Nephron progenitor cell (in vitro differentiated cells): ENCODE measurements around the gene CASTOR2.
"Not testable (repeated sequence)": the region's sequence is repeated elsewhere in the genome, so short reads cannot be mapped to it uniquely, and the experiment has no call there.

Experiments used
- DNase-seq: peaks from one replicate; pipeline ENCODE4 v3.0.0; 2021
- H3K27ac Mint-ChIP-seq: 2 replicates; pipeline ENCODE4 v1.8.0; 2021; ENCODE audit warnings: mild to moderate bottlenecking, moderate library complexity, mixed read lengths
- H3K27me3 Mint-ChIP-seq: 2 replicates; pipeline ENCODE4 v1.8.0; 2021; ENCODE audit warnings: mild to moderate bottlenecking, low read depth, mixed read lengths; ENCODE audit not compliant: poor library complexity
- H3K36me3 Mint-ChIP-seq: 2 replicates; pipeline ENCODE4 v1.8.0; 2021; ENCODE audit warnings: low read depth, mixed read lengths
- H3K4me1 Mint-ChIP-seq: 2 replicates; pipeline ENCODE4 v1.8.0; 2021; ENCODE audit warnings: mixed read lengths
- H3K4me3 Mint-ChIP-seq: 2 replicates; pipeline ENCODE4 v1.8.0; 2021; ENCODE audit warnings: mild to moderate bottlenecking, moderate library complexity, mixed read lengths
- H3K9me3 Mint-ChIP-seq: 2 replicates; pipeline ENCODE4 v1.8.0; 2021; ENCODE audit warnings: mild to moderate bottlenecking, moderate library complexity, mixed read lengths

Gene CASTOR2

DNA sequence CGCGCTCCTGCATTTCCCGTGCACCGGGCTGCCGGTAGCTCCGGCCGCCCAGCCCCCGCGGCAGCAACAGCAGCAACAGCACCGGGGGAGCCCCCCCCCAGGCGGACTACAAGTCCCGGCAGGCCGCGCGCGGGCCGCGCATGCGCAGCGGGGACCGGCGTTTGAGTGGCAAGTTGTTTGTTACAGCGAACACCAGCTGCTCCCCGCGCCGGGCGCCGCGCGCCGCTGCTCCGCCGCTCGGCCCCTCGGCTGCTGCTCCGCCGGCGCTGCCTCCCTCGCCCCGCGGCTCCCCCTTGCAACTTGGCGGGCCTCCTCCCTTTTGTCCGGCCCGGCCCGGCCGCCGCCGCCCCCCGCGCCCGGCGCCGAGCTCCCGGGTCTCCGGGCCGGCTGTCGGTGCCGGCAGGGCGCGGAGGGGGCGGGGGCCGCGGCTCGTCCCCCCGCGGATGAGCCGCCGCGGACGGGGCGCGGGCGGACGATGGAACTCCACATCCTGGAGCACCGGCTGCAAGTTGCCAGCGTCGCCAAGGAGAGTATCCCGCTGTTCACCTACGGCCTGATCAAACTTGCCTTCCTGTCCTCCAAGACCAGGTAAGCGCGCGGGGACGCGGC lies at the start of gene CASTOR2:
TSS of gene CASTOR2 (plus strand) at position 195 of the 609 bp plus-strand sequence. CDS start at position 476, 281 bp downstream.
- not testable (repeated sequence) for H3K9me3 Mint-ChIP-seq, H3K27me3 Mint-ChIP-seq, H3K4me1 Mint-ChIP-seq, H3K27ac Mint-ChIP-seq, H3K36me3 Mint-ChIP-seq
- DNase-seq: peak; percentile 79
- H3K4me3 Mint-ChIP-seq: peak within 1 kb of the TSS; percentile 47

GRCh38 chr7:74922321-74922890 lies 42.1 kb upstream of the CASTOR2 start:
- peaks cover 12% of the 10 kb centered on the region for H3K4me1 Mint-ChIP-seq
- not testable (repeated sequence) for DNase-seq, H3K4me3 Mint-ChIP-seq, H3K36me3 Mint-ChIP-seq, H3K27me3 Mint-ChIP-seq, H3K9me3 Mint-ChIP-seq
- H3K27ac Mint-ChIP-seq: peak overlapping the region; percentile 42

DNA sequence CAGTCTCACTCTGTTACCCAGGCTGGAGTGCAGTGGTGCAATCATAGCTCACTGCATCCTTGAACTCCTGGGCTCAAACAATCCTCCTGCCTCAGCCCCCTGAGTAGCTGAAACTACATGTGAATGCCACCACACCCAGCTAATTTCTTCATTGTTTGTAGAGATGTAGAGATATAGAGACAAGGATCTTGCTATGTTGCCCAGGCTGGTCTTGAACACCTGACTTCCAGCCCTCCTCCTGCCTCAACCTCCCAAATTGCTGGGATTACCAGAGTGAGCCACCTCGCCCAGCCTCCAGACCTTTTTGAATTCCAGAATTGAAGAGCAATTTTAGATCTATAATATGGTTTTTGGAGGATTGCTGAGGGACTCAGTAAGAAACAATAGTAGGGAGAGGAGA lies 40.9 kb upstream of the CASTOR2 start:
- H3K36me3 Mint-ChIP-seq, H3K27me3 Mint-ChIP-seq: not testable (repeated sequence)

DNA sequence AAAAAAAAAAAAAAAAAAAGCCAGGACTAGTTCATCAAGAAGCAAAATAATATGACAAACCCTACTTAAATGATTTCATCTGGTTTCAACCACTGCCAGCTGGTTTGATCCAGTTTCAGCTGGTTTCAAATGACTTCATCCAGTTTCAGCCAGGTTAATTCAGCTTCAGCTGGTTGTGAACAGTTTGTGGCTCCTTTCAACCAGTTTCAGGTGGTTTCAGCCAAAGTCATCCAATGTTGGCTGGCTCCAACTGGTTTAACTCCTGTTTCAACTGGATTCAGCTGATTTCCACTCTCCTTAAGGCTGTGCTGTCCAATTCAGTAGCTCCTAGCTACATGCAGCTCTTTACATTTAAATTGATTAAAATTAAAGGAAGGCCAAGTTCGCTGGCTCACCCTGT lies 37.5 kb upstream of the CASTOR2 start:
- H3K9me3 Mint-ChIP-seq, H3K27ac Mint-ChIP-seq, H3K4me3 Mint-ChIP-seq, H3K36me3 Mint-ChIP-seq, H3K27me3 Mint-ChIP-seq, DNase-seq: not testable (repeated sequence)
- H3K4me1 Mint-ChIP-seq: peaks cover 10% of the 10 kb centered on the region

More for the DNA sequence above, 40.9 kb upstream of the CASTOR2 start:
- H3K27ac Mint-ChIP-seq, H3K4me3 Mint-ChIP-seq, H3K9me3 Mint-ChIP-seq, DNase-seq: not testable (repeated sequence)
- H3K4me1 Mint-ChIP-seq: peaks cover 12% of the 10 kb centered on the region

GRCh38 chr7:74931563-74932328 lies 32.8 kb upstream of the CASTOR2 start:
- H3K27me3 Mint-ChIP-seq, H3K4me1 Mint-ChIP-seq, H3K27ac Mint-ChIP-seq, DNase-seq, H3K4me3 Mint-ChIP-seq, H3K9me3 Mint-ChIP-seq, H3K36me3 Mint-ChIP-seq: not testable (repeated sequence)

DNA sequence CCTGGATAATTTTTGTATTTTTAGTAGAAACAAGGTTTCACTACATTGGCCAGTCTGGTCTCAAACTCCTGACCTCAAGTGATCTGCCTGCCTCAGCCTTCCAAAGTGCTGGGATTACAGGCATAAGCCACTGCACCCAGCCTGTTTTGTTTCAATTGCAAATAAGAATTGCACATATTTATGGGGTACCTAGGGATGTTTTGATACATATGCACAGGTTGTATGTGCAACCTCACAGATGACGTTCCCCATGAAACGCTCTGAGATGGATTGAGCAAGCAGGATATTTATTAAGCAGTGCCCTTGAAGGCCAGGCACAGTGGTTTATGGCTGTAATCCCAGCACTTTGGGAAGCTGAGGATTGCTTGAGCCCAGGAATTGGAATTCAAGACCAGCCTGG lies 25.1 kb upstream of the CASTOR2 start:
- not testable (repeated sequence) for H3K27me3 Mint-ChIP-seq, H3K4me1 Mint-ChIP-seq, H3K27ac Mint-ChIP-seq, H3K36me3 Mint-ChIP-seq, DNase-seq, H3K4me3 Mint-ChIP-seq, H3K9me3 Mint-ChIP-seq

GRCh38 chr7:74941302-74942069 lies 23.0 kb upstream of the CASTOR2 start:
- H3K9me3 Mint-ChIP-seq, H3K36me3 Mint-ChIP-seq, H3K4me3 Mint-ChIP-seq, H3K4me1 Mint-ChIP-seq, H3K27me3 Mint-ChIP-seq, H3K27ac Mint-ChIP-seq, DNase-seq: not testable (repeated sequence)

DNA sequence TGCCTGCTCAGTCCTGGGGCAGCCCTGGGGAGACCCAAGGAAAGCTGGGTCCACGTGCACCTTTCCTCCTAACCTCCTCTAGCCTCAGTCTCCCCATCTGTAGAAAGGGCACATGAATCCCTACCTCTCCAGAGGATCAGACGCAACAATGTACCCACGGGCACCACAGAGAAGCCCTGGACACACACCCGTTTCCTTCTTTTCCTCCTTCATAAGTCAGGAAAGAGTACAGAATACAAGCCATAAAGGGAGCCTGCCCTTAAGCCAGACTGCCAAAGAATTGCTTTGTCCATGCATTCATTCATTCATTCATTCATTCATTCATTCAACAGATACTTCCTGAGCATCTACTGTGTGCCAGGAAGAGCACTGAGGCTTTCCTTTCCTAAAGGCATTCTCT lies 20.6 kb upstream of the CASTOR2 start:
- not testable (repeated sequence) for H3K36me3 Mint-ChIP-seq, H3K9me3 Mint-ChIP-seq, H3K4me3 Mint-ChIP-seq, H3K27me3 Mint-ChIP-seq, H3K4me1 Mint-ChIP-seq, DNase-seq, H3K27ac Mint-ChIP-seq

- H3K27ac Mint-ChIP-seq: not testable (repeated sequence)
Measured at GRCh38 chr7:74947741-74948140, 16.8 kb upstream of the CASTOR2 start.

DNA sequence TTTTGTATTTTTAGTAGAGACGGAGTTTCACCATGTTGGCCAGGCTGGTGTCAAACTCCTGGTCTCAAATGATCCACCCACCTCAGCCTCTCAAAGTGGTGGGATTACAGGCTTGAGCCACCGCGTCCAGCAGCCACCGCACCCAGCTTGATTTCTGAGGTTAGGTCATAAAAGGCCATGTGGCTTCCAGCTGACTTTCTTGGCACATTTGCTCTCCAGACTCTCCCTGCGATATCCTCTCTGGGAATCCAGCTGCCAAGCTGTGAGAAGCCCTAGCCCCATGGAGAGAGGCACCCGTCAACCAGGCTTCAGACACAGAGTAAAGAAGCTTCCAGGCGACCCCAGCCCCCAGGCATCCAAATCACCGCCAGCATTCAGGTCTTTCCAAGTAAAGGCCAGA lies 10.7 kb upstream of the CASTOR2 start:
- not testable (repeated sequence) for H3K9me3 Mint-ChIP-seq, H3K27ac Mint-ChIP-seq, H3K4me3 Mint-ChIP-seq, H3K4me1 Mint-ChIP-seq, H3K36me3 Mint-ChIP-seq, H3K27me3 Mint-ChIP-seq, DNase-seq

More at GRCh38 chr7:74947741-74948140, 16.8 kb upstream of the CASTOR2 start:
- DNase-seq, H3K27me3 Mint-ChIP-seq, H3K4me1 Mint-ChIP-seq, H3K4me3 Mint-ChIP-seq, H3K36me3 Mint-ChIP-seq, H3K9me3 Mint-ChIP-seq: not testable (repeated sequence)

DNA sequence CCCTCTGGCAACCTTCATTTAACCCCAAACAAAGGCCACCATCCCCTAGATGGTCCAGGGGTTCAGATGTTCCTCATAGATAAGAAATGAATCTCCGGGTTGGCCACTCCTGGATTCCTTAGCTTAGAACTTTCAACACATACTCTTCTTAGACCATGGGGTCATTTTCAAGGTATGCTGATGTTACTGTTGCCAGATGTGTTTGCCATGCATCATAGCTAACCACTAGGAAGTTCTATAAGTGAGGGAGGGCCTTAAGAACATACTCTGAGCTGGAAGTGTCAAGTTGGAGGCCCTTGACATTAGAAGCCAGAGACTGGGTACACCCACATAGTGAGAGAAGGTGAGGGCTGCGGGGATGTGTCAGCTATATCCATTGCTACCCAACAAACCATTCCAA lies 6.2 kb upstream of the CASTOR2 start:
- not testable (repeated sequence) for H3K4me1 Mint-ChIP-seq, H3K36me3 Mint-ChIP-seq, H3K27ac Mint-ChIP-seq, H3K9me3 Mint-ChIP-seq, H3K4me3 Mint-ChIP-seq, DNase-seq, H3K27me3 Mint-ChIP-seq

GRCh38 chr7:74963704-74964510 lies 598 bp upstream of the CASTOR2 start:
- peak overlapping the region; percentile 47 for H3K4me3 Mint-ChIP-seq
- not testable (repeated sequence) for H3K27me3 Mint-ChIP-seq

DNA sequence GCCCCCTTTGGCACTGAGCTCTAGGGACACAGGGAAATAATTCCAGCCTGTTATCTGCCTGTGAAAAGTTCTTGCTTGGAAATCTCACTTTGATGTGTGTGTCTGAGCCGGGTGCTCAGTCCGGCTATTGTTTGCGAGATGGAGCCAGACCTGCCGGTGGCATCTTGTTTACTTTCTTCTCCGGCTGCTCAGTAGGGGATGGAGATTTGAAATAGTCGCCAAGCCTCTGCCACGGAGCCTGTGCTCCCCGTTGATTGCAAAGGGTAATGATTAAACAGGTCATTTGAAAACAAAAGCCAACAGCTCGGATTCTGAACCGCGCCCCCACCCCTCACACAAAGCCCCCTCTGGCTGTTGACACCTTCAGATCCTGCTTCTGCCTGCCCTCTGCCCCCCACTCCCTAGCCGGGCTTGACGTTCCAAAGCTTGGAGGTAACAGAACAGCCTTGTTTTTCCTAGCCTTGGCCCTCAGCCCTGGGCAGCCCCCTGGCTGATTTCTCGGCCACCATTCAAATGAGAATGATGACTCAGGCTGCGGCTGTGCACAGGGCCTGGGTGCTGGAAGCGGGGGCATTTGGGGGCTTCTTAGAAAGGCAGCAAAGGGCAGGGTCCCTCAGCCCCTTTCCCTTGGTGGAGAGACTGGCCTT lies 1.8 kb downstream of the CASTOR2 start:
- H3K27me3 Mint-ChIP-seq, H3K4me3 Mint-ChIP-seq, H3K27ac Mint-ChIP-seq, DNase-seq, H3K36me3 Mint-ChIP-seq, H3K9me3 Mint-ChIP-seq, H3K4me1 Mint-ChIP-seq: not testable (repeated sequence)

More at GRCh38 chr7:74963704-74964510, 598 bp upstream of the CASTOR2 start:
- not testable (repeated sequence) for H3K27ac Mint-ChIP-seq, H3K36me3 Mint-ChIP-seq, H3K9me3 Mint-ChIP-seq, H3K4me1 Mint-ChIP-seq
- DNase-seq: peak; percentile 15
